HUDEP-2 (cell line): ENCODE measurements around the gene ACSL5.
"Not testable (repeated sequence)": the region's sequence is repeated elsewhere in the genome, so short reads cannot be mapped to it uniquely, and the experiment has no call there.

Experiments used
- DNase-seq, 76 experiments: peaks; one replicate each; lab custom pipeline; 2025; ENCODE audit not compliant: unreplicated experiment in 76 of 76; lab: John Stamatoyannopoulos, UW

ACSL5 gene

GRCh38 chr10:112348759-112349158, 25.2 kb upstream of the ACSL5 start:
- no peak for DNase-seq

GRCh38 chr10:112349521-112350085, 24.3 kb upstream of the ACSL5 start:
- no peak for DNase-seq

GRCh38 chr10:112351146-112351545, 22.8 kb upstream of the ACSL5 start:
- no peak for DNase-seq

- DNase-seq = no peak
Observed at GRCh38 chr10:112352044-112352443, 21.9 kb upstream of the ACSL5 start.

GRCh38 chr10:112353046-112353445, 20.9 kb upstream of the ACSL5 start:
- DNase-seq = no peak

- no peak for DNase-seq
Observed at GRCh38 chr10:112356686-112357085, 17.2 kb upstream of the ACSL5 start.

- DNase-seq = no peak
Observed at GRCh38 chr10:112359606-112360307, 14.2 kb upstream of the ACSL5 start.

GRCh38 chr10:112360308-112361270, 13.3 kb upstream of the ACSL5 start:
- DNase-seq = no peak

GRCh38 chr10:112361951-112362751, 11.8 kb upstream of the ACSL5 start:
- DNase-seq = no peak

- DNase-seq = no peak
Observed at GRCh38 chr10:112362833-112363232, 11.1 kb upstream of the ACSL5 start.

GRCh38 chr10:112363696-112364688, 9.9 kb upstream of the ACSL5 start:
- no peak for DNase-seq

- DNase-seq = peak in 2 of 76 experiments; percentile 22 to 24
Observed at GRCh38 chr10:112365014-112365432, 8.9 kb upstream of the ACSL5 start.

GRCh38 chr10:112365451-112365850, 8.5 kb upstream of the ACSL5 start:
- DNase-seq = no peak

GRCh38 chr10:112366992-112367391, 6.9 kb upstream of the ACSL5 start:
- no peak for DNase-seq

- DNase-seq = no peak
Observed at GRCh38 chr10:112367516-112367915, 6.4 kb upstream of the ACSL5 start.

GRCh38 chr10:112369495-112370423, 4.2 kb upstream of the ACSL5 start:
- DNase-seq = no peak

GRCh38 chr10:112370424-112370819, 3.5 kb upstream of the ACSL5 start:
- DNase-seq = no peak

GRCh38 chr10:112371326-112371725, 2.6 kb upstream of the ACSL5 start:
- DNase-seq = not testable (repeated sequence)
